ENCODE results near the gene RAB35.
"Not testable (repeated sequence)": the region's sequence is repeated elsewhere in the genome, so short reads cannot be mapped to it uniquely, and the experiment has no call there.

The RAB35 gene

DNA sequence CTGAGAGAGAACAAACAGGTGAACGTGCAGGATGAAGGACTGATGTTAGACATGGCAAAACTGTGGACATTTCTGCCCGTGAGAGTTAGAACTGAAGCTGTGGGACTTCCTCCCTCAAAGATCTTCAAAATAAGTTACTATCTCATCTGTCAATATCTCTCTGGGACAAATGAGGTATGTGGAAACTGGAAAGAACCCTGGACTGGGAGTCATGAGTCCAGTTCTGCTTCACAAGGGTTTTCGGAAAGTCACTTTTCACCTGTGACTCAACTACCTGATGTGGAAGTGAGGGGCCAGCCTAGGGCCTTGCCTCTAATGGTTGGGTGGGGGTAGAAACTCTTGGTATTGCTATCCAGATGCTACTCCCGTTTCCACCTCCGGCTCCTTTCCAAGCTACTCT is 47.3 kb downstream of the RAB35 start:
- in situ Hi-C loops (cut with MboI; ENCODE audit: low pct_unique_long_range_greater_than_20kb, low sequenced_read_pairs), result no loop called here
- no peak for DNase-seq

DNA sequence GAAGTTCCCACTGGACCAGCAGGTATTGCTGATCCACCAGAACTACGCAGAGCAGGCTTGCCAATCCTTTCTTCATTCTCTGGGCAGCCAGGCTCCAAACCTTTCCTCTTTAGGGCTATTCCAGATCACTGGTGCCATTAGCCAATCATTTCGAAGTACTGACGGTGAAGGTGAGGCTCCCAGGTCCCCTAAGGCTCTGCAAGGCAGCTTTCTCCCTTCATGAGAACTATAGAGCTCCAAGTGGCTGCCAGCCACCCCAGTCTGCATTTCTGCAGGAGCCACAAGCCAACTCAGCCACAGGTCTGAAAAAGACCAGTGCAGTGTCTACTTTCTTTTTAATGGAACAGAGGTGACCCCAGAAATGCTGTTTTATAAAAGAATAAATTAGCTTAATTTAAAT is 48.7 kb downstream of the RAB35 start:
- in situ Hi-C loops (cut with MboI; ENCODE audit: low pct_unique_long_range_greater_than_20kb, low sequenced_read_pairs), result no loop called here

DNA sequence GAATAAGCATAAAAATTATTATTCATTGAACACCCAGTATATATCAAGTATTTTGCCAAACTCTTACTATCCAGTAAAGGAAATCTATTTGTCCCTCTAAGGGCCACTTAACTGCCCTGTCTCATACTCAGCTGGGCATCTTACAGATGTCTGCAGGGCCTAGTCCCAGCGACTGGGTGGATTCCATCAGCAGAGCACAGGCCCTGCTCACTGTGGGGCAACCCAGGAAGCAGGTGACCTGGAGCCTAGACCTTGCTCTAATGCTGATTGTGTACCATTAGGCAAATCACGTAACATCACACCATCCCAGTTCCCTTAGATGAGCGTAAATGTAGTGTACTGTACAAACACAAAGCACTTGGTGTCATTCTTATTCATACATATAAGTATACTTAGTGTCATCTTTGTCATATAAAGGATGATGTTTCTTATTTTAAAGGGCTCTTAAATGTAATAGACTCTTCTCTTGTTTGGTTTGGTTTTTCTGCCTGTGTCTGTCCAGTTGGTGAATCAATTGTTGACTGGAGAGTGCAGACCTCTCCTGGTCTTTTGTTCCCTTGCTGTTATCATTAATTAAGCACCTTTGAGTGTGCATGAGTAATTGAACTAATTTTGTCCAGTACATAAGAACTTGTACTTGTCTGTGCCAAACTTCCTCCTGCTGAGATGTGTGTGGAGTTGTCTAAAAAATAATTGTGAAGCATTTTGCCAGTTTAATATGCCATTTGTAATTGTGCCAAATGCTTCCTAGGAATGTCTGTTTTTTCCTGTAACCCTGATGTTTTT is 49.3 kb downstream of the RAB35 start:
- no peak for DNase-seq
- in situ Hi-C loops (cut with MboI; ENCODE audit: low pct_unique_long_range_greater_than_20kb, low sequenced_read_pairs), result no loop called here

More for the DNA sequence above, 48.7 kb downstream of the RAB35 start:
- DNase-seq, result no peak

DNA sequence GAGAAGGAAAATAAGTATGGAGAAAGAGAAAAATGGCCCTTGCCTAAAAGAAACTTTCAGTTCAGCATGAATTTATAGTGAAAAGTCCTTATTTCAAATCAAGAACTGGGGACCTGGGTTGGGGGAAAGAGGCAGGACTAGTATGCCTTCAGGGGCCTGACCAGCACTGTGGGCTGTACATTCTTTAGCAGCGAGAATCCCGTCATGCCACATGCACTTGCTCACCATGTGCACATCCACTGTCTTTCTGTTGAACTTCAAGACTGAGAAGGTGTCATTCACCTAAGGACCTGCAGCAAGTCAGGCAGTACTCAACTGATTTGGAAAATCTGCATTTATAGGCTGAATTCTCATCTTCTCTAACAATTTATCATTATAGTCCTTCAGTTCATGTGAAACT is 50.2 kb downstream of the RAB35 start:
- in situ Hi-C loops (cut with MboI; ENCODE audit: low pct_unique_long_range_greater_than_20kb, low sequenced_read_pairs), result no loop called here
- DNase-seq, result no peak

DNA sequence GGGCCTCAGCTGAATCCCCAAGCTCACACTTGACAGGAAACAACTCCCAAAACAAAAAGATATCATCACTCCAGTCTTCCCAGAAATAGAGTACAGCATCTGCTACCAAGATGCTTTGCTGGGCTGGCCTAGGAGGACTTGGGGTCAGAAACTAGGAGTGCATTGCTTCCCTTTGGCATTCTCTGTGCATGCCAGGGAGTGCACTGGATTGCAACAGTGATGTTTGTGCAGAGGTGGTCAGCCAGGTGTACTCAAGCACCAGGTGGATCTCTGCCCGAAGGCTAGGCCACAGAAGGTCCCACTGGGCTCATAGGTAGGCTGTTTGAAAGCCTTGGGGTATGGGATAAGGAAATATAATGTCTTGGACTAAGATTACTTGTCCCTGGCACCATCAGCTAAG is 51.1 kb downstream of the RAB35 start:
- in situ Hi-C loops (cut with MboI; ENCODE audit: low pct_unique_long_range_greater_than_20kb, low sequenced_read_pairs), result no loop called here
- no peak for DNase-seq

DNA sequence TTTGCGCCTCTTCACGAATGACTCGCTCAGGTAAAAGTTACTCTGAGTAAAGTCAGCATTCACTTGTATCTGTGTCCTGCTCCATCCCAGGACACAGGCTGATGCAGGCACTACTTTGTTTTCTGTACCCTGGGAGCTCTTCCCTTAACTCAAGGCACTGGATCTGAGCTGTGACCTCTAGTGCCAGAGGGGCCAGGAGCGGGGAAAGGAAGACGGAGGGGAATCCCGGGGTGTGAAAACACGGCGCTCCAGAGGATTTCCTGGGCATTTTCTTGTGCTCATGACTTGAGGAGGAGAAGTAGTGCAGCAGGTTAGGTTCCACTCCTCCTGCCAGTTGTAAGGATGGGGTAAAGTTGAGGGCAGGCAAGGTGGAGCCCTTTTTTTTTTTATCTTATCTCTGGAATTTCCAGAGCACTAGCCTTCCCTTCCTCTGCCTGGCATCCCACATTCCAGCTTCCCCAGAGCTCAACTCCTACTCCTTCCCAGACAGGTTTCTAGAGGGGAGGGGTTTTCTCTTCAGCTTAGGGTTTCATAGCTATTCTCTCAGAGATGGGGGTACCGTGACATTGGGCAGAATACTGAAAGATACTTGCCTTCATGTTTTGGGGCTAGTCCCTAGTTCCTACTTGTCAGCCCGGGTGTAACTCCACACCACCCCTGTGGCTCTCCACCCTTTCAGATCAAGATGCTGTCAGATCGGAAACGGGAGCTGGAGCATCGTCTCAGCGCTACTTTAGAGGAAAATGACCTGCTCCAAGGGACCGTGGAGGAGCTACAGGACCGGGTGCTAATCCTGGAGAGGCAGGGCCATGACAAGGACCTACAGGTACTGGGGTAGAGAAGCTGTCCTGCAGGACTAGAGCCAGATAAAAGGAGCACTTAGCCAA is 52.3 kb downstream of the RAB35 start:
- DNase-seq, result no peak
- in situ Hi-C loops (cut with MboI; ENCODE audit: low pct_unique_long_range_greater_than_20kb, low sequenced_read_pairs), result no loop called here

DNA sequence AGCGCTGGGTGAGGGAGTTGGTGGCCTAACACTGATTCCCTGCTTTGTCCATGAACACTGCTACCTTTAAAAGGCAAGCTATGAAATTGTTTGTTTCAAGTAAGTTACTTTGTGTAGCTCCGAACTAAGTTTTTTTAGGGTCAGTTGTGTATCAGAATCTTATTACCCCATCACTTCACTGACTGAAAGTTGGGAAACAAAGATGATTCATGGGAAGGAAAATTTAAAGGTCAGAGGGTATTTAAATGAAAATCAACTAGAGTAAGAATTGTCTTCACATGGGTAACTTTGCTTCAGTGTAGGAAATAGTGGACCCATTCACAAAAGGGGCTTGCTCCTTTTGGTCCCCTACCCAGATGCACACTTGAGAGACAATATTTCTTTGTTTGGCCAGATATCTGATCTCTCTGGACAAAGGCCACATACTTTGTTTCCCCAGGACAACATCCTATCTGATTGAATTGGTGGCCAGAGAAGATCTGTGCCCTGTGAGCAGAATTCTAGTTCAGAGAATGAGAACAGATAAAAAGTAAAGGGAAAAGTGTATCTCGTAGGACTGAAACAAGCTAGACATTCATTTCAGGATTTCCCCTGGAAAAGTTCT is 53.5 kb downstream of the RAB35 start:
- in situ Hi-C loops (cut with MboI; ENCODE audit: low pct_unique_long_range_greater_than_20kb, low sequenced_read_pairs), result no loop called here
- no peak for DNase-seq

DNA sequence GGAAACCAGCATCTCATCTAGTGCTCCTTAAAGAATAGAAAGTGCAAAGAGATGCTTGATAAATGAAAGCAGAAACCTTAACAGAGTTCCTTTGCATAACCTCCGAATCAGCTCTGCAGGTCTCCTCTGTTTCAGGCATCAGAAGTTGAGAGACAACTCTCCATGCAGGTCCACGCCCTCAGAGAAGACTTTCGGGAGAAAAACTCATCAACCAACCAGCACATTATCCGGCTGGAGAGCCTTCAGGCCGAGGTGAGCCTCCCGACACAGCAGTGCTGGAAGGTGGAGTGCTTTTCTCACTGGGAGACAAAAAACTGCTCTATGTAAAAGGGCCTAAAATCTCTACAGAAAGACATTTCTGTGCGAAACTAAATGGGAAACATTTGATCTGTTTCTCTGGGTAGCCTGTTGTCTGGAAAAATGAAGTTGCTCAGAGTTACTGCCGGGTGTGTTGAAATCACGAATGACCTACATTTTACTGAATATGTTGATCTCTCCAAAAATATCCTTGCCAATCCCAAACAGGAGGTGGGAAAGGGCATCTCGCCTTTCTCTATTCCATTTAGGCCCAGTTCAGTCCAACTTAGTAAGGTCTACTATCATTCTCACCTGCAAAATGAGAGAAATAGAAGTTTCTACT is 54.9 kb downstream of the RAB35 start:
- DNase-seq, result no peak
- in situ Hi-C loops (cut with MboI; ENCODE audit: low pct_unique_long_range_greater_than_20kb, low sequenced_read_pairs), result no loop called here

DNA sequence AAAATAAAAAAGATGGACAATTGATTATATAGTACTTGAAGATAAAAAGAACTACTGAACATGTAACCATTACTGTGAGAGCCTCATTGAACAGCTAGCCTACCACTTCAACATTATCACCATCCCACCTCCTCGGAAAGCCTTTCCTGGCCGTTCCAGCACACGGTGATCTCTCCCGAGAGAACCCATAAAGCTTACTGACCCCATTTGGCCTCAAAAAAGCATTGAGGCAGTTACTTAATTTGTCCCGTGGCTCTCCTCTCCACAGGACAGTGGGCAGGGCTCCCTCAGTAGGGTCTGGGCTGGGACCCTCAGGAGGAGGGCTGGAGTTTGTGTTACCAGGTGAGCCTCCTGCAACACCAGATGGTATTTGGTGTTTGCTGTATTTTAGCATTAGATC is 55.8 kb downstream of the RAB35 start:
- DNase-seq, result no peak
- in situ Hi-C loops (cut with MboI; ENCODE audit: low pct_unique_long_range_greater_than_20kb, low sequenced_read_pairs), result no loop called here

DNA sequence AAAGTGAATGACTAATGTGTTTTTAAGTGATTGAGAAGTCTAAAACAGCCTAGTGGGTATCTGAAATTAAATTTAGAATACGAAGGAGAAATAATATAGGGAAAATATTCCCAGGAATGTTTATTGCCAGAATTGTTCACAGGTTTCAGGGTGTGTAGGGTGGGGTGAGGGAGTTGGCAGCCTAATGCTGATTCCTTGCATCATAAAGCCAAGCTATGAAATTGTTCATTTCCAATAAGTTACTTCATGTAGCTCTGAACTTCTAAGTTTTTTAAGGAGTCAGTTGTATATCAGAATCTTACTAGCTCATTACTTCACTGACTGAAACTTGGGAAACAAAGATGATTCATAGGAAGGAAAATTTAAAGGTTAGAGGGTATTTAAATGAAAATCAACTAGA is 56.4 kb downstream of the RAB35 start:
- in situ Hi-C loops (cut with MboI; ENCODE audit: low pct_unique_long_range_greater_than_20kb, low sequenced_read_pairs), result no loop called here
- DNase-seq, result no peak

DNA sequence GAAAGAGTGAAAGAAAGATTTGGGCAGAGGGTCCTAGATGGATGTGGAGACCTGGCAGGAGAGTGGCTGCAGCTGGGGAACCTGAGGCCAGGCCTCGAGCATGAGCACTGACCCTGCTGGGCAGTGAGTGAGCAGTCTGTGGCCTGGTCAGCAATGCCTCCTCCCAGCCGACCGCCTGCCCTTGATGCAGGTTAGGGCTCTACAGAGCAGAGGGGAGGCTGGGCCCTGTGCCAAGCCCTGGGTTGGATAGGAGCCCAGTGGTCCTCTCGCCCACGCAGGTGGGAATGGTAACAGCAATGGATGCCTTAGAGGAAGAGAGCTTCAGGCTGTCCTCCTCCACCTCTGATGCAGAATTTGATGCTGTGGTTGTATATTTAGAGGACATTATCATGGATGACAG is 59.8 kb downstream of the RAB35 start:
- DNase-seq, result no peak
- in situ Hi-C loops (cut with MboI; ENCODE audit: low pct_unique_long_range_greater_than_20kb, low sequenced_read_pairs), result no loop called here

DNA sequence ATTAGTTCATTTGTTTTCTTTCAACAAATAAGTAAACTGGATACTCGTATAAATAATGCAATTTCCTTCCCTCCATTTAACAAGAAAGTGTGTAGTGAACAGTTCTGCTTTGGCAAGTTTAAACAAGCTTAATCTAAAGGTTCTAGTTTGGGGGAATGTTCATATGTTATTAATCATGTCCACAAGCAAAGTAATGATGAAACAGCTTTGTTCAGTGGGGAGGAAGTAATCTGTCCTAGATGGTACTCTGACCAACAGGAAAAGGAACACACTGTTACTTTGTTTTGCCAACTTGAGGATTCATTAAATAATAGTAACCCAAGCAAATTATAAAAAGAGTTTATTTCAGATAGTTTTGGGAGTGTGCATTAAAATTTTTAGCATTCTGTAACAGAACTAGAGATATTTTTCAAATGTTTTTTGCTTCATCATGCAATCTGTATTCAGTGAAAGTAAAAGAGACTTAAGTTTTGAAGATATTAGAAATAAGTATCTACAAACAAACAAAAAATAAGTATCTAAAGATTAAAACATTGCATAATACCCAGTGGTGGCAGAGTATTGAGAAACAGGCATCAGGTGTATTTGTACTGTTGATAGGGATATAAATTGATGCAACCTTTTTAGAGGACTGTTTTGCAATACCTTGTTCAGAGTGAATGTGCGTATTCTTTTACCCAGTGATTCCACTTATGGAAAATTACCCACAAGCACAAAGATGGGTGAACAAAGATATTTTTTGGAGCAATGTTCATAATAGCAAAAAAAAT is 61.1 kb downstream of the RAB35 start:
- DNase-seq, result no peak
- in situ Hi-C loops (cut with MboI; ENCODE audit: low pct_unique_long_range_greater_than_20kb, low sequenced_read_pairs), result no loop called here

DNA sequence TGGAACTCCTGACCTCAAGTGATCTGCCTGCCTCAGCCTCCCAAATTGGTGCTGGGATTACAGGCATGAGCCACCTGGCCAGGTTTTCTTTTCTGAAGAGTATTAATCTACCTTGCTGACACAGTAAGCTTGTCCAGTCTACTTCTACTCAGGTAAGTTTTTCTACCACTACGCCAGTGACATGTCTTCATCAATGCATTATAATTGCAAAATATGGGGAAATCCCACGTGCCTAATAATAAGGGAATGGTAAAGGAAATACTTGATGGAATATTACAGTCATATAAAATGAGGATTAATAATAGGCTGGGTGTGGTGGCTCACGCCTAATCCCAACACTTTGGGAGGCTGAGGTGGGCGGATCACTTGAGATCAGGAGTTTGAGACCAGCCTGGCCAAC is 62.3 kb downstream of the RAB35 start:
- in situ Hi-C loops (cut with MboI; ENCODE audit: low pct_unique_long_range_greater_than_20kb, low sequenced_read_pairs), result no loop called here
- no peak for DNase-seq

DNA sequence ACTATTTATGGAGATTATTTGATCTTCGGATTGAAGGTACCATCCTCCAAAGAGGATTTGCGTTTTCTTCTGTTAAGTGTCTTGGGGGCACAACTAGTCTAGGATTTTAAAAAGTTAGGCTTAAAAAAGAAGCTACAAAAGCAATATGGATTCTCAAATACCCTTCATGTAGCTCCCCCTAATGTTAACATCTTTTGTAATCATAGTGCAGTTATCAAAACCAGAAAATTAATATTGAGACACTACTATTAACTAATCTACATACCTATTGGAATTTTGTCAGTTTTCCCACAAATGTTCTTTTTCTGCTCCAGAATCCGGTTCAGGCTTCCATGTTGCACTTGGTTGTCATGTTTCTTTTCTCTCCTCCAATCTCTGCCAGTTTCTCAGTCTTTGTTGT is 65.0 kb downstream of the RAB35 start:
- in situ Hi-C loops (cut with MboI; ENCODE audit: low pct_unique_long_range_greater_than_20kb, low sequenced_read_pairs), result no loop called here

DNA sequence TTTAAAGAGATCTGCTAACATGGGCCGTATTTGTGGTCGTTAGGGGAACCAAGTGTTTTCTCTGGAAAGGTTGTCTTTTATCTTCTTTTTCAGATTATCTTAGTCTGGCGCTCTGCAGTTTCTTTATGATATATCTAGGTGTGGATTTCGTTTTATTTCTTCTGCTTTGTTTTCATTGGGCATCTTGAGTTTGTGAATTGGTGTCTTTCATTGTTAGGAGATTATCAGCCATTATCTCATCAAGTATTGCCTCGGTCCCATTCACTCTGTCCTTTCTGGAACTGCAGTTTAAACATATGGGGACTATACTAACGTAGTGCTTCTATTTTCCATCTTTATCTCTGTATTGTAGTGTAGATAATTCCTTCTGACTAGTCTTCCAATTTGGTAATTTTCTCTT is 67.1 kb downstream of the RAB35 start:
- no peak for DNase-seq
- in situ Hi-C loops (cut with MboI; ENCODE audit: low pct_unique_long_range_greater_than_20kb, low sequenced_read_pairs), result no loop called here

More for the DNA sequence above, 65.0 kb downstream of the RAB35 start:
- no peak for DNase-seq

DNA sequence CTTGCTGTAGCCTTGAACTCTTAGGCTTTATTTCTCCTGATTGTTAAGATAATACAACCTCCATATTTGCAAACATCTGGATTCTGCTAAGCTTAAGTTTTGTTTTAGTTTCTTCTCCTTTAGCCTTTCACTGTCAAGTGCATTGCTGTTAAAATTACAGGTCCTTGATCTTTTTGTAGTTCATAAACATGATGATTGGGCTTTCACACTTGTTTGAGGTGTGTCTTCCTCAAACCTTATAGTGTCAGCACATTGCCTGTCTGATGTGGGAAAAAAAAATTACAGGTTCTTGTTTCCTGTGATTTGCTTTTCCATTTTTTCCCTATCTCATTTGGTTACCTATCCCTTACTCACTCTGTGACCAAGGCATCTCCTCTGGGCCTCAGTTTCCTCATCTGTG is 68.3 kb downstream of the RAB35 start:
- in situ Hi-C loops (cut with MboI; ENCODE audit: low pct_unique_long_range_greater_than_20kb, low sequenced_read_pairs), result no loop called here

DNA sequence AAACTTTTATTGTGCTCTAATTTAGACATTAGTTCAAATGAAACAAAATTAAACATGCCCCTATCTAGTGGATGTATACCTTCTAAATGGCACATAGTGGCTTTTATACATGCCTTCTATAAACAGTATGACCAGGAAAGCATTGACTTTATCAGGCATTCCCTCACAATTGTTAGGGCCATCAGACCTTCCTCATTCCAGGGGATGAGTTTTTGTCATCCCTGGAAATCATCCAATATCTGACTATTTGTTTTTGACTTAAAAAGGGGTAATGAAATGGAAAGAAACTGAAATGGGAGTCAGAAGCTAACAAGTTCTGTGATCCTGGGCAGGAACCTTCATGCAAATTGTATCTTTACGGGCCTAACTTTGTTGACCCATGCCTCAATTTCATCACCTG is 69.5 kb downstream of the RAB35 start:
- in situ Hi-C loops (cut with MboI; ENCODE audit: low pct_unique_long_range_greater_than_20kb, low sequenced_read_pairs), result no loop called here

More for the DNA sequence above, 68.3 kb downstream of the RAB35 start:
- no peak for DNase-seq

DNA sequence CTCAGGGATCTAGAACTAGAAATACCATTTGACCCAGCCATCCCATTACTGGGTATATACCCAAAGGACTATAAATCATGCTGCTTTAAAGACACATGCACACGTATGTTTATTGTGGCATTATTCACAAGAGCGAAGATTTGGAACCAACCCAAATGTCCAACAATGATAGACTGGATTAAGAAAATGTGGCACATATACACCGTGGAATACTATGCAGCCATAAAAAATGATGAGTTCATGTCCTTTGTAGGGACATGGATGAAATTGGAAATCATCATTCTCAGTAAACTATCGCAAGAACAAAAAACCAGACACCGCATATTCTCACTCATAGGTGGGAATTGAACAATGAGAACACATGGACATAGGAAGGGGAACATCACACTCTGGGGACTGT is 71.2 kb downstream of the RAB35 start:
- DNase-seq; in situ Hi-C loops (cut with MboI; ENCODE audit: low pct_unique_long_range_greater_than_20kb, low sequenced_read_pairs): not testable (repeated sequence)

More for the DNA sequence above, 69.5 kb downstream of the RAB35 start:
- no peak for DNase-seq

Data from KBM-7 (cell line).